ENCODE results near the gene ANKFN1. TPM values are rescaled to one million over a fixed set of nuclear protein-coding genes. Genes with fewer than 3 reads are reported as not detected.

ANKFN1 gene
- total RNA-seq, 1 experiment from 2014 or later: 0.67 TPM

GRCh38 chr17:56177361-56177760 is 24.1 kb downstream of the ANKFN1 start:
- no peak for DNase-seq (ENCODE audit: low spot score)

DNA sequence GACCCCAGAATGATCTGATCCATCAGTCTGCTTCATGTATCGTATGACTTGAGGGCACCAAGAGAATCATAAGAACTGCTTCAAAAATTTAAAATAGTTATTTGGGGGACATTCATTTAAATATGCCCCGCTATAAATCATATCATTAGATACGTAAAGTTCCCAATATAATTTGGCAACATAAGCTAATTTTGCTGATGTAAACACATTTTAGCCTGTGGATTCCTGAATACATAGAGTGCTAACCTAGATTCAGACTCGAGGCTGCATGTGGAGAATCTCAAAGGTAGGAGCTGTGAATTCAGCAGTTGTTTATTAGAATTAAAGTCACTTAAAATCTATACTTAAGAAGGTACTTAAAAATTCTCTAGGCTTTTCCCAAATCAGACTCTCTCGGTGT is 24.9 kb downstream of the ANKFN1 start:
- no peak for DNase-seq (ENCODE audit: low spot score)

- DNase-seq (ENCODE audit: low spot score): no peak
These were observed 28.8 kb downstream of the ANKFN1 start for GRCh38 chr17:56182081-56182480.

GRCh38 chr17:56184650-56185049 is 31.4 kb downstream of the ANKFN1 start:
- no peak for DNase-seq (ENCODE audit: low spot score)

DNA sequence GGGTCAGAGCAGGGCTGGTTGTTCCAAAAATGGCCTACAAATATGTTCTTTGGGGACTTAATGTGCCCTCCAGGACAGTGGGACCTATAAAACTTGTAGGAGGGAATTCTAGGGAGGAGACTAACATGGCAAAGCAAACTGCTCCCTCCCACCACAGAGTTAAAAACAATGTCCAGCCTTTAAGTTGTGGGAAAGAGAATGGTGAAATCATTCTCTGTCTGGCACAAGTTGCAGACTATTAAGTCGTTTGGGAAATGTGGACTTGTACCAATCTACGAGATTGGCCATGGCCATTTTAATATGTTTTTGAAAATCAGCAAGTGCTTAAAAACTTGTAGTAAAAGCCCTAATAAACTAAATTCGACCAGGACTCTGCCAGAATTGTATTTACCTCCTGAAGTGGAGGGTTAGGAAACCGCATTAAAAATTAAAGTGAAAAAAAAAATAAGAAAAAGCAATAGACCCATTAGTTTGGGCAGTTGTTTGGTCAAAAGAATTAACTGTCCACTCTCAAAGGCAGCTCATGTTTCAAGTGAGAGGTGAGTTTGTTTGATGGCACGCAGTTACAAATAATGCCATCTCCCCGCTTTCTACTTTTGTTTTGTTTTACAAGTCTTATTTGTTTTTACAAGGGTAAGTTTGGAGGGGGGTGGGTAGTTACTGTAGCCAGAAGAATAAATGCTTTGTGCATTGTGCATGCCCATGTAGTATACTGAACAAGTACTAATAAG is 32.4 kb downstream of the ANKFN1 start:
- DNase-seq (ENCODE audit: low spot score): no peak

DNA sequence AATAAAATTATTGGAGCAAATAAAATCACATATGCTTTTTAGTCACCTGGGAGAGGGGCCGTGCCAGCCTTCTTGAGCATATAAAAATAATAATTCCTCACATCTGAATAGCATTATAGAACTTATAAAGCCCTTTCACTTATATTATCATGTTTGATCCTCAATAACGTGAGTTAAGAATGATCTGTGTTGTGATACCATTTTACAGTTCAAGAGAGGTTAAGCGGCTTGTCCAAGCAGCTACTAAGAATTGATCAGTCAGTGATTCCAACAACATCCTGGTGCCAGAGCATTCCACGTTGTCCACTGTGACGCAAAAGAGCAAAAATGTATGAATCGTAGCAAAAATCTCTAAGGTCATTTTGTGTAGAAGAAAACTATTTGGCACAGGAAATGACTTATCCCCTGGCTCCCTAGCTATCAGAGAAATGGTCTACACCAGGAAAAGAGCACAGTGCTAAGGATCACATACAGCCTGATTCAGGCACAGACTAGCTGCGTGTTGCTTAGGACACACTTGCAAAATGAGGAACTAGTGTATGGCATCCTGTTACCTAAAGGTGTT is 33.0 kb downstream of the ANKFN1 start:
- DNase-seq (ENCODE audit: low spot score): peak; percentile 57

- peak; percentile 75 for DNase-seq (ENCODE audit: low spot score)
These were observed 50.2 kb downstream of the ANKFN1 start for GRCh38 chr17:56203430-56203829.

GRCh38 chr17:56206351-56206750 is 53.1 kb downstream of the ANKFN1 start:
- DNase-seq (ENCODE audit: low spot score): no peak

DNA sequence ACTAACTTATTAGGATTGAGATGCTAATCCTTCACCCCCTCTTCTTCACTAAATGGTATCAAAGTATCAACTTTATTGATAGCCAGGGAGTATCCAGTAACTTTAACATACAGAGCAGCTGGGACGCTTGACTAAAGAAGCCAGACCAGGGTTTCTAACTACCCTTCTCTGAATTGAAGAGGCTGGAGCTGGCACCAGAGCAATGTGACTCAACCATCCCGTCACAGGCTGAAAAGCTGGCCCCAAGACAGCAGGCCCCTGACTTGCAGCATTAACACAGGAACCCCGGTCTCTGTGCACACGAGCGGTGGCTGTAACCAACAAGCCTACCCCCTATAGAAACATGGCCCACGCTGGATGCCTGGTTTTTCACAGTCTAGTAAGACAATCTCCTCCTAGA is 59.8 kb downstream of the ANKFN1 start:
- DNase-seq (ENCODE audit: low spot score): no peak

GRCh38 chr17:56217921-56218320 is 64.6 kb downstream of the ANKFN1 start:
- no peak for DNase-seq (ENCODE audit: low spot score)

DNA sequence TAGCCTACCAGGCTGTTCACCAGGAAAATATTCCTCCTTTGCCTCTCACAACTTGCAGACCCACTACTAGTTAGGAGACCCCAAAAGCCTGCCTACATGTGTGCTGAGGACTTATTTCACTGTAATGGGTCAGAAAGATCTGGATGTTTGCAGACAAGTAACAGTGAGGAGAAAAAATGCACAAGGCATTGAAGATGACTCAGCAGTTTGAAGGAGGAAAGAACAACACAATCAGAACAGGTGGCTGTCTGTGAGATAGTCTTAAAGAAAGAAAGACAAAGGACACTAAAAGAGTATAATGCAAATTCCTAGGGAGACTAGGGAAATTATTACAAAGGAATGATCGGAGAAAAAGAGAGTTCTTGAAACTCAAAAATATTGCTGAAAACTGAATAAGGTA is 69.0 kb downstream of the ANKFN1 start:
- no peak for DNase-seq (ENCODE audit: low spot score)

DNA sequence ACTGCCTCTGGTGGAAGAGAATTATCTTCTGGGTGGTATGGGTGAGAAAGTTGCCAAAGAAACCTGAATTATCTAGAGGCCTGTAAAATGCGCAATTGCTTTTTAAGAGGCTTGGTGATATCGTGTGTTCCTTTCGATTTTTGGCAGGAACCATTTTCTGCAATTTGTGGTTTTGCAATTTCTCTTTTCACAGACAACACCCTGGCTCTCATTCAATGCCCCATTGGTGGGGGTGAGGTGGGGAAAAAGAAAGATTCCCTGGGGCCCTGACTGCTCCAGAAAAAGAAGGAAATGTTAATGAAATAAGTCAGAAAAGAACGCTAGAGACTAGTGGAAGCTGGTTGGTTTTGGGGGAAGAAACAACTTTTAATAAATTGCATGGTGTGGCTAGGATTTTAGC is 77.4 kb downstream of the ANKFN1 start:
- no peak for DNase-seq (ENCODE audit: low spot score)

DNA sequence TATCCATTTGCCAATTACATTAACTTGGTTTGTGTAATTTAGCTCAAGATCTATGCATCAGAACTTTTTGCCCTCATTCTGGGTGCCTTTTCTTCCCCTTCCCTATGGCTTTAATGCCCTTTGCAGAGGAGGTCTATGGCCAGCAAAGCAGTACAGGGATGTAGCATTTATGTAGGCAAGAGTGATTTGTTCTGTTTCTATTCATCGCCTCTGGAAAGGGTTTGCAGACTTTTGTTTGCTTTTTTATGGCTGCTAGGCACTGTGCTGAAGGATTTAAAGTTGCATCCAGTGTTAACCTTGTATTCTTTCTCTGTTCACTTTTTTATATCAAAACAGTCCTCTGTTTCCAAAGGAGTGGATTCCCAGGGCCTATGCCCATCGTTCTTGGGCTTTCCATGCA is 78.0 kb downstream of the ANKFN1 start:
- DNase-seq (ENCODE audit: low spot score): no peak

DNA sequence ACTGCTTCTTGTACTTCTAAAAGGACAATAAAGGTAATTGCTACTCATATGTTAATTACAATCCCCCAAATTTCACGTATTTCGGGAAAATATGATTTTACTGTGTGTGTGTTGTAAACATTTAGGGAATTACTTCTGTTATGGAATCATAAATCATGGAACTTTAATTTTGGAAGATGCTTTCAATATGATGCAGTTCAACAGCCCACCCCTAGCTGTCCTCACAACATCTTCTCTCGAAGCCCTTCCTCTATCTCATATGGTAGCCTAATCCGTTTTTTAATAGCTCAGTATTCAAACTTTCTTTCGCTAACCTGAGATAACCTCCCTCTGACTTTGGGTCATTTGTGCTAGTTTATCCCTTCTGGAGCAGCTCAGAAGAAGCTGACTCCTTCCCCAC is 78.4 kb downstream of the ANKFN1 start:
- DNase-seq (ENCODE audit: low spot score): no peak

DNA sequence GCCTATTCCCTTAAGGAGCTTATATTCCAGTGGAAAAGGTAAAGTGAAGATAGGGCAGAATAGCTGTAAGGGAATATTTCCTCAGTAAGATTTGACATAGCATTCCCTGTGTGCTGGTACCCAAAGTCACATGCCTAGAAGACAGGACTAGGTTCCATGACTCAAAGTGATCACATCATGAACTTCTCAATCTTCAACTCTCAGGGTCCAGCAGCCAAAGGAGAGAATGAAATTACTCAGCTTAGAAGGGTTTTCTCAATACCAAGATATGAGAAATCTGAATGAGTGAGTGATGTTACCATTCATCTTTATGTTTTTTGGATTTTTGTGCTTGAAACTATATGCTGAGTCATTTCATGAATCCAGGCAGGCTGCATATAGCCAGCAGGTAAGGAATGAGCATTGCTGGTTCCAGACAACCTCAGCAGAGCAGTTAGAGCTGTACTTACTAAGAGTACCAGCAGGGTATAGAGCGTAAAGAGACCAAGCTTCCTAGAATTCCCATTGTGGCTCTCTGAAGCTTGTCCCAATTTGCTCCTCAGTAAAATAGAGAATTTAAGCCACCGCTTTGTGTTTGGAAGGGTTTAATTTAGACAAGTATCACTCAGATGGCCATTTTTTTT is 91.1 kb downstream of the ANKFN1 start:
- no peak for DNase-seq (ENCODE audit: low spot score)

DNA sequence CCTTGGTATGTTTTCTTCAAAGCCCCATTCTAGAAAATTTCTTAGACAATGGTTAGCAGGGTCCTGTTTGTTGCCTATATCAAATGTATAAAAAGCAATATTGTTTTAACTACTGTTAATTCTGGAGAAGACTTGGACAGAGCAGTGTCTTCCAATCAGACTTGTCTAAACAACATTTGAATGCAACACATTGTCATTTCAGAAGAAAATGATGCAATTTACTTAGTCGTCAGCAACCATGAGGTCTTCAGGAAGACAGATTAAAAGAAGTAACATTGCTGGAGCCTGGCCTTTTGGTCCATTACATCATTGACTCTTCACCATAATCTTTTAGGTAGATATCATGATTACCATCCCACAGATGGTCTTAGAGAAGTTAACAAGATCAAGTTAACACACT is 94.5 kb downstream of the ANKFN1 start:
- DNase-seq (ENCODE audit: low spot score): no peak

GRCh38 chr17:56257075-56257474 is 103.8 kb downstream of the ANKFN1 start:
- DNase-seq (ENCODE audit: low spot score): no peak

DNA sequence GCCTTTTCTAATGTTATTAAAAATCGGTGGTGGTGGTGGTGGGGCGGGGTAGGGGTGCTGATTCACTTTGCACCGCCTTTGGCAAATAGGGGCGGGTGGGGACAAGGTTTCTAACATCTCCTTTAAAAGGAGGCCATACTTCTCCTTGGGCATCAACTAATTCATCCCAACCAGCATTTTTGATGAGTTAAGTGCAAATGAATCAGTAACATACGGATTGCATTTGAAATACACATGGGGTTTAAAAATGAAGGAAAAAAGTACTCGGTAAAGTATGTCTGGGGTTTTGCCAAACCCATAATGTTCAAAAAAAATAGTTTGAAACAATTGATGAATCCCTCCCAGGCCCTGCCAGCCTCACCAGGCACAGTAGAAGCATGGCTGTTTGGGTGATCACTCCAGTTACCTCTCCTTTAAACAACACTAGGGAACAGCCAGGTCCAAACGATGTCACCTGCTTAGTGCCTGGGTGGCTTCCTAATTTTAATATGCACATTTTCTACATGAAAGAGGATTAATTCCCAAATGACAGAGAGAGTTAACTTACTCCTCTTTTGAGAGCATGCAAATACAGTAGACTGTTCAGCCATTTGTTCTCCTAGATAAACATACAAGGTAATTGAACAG is 107.2 kb downstream of the ANKFN1 start:
- DNase-seq (ENCODE audit: low spot score): no peak

DNA sequence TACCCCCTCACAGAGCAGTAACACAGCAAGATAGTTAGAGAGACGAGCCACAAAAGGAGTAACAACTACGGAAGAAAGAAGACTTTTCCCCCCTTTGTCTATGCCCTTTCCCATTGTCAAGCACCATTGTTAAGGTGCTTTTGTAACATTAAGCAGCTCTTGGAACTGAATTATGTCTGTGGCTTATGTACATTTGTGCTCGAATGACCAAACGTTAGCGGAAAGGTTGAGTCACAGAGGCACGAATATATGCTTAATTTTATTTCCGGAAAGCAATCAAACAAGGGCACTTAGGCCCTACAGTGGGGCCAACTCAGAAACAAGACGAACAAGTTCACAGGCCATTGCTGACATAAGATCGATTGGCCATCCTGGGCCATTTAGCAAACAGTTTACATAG is 109.5 kb downstream of the ANKFN1 start:
- DNase-seq (ENCODE audit: low spot score): no peak

DNA sequence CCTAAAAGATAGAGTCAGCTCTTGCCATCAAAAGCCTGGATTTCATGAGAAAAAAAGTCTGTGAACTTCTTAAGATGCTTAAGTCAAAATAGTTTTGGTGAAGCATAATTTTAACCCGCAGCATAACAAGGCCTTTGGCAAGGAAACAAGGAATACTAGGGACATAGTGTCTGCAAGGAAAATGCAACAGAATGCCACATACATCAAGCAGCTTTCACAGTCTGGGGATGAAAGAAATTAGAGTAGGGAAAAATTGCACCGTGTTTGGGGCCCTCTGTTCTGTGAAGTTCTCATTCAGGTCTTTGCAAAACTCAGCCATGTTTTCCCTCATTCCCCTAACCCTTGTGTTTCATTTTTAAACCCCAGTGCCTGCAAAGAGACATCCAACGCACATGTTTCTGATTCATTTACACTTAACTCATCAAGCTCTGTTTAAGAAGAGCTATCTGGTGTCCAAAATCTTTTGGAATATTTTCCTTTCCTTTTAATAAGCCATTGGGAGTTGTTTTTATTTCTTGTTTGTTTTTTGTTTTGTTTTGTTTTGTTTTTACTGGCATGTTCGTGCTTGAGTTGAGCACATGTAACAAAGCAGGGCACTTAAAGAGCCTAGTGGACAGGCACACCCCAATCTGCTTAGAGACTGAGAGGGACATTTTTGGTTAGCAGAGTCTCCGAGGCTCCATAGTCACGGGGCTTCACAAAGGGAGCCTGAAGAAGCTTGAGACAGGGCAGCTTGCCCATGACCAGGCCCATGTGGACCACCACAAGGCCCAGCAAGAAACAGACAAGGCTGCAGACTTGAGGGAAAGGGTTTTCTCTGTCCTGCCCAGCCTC is 116.5 kb downstream of the ANKFN1 start:
- no peak for DNase-seq (ENCODE audit: low spot score)

GRCh38 chr17:56274491-56274890 is 121.2 kb downstream of the ANKFN1 start:
- DNase-seq (ENCODE audit: low spot score): no peak

DNA sequence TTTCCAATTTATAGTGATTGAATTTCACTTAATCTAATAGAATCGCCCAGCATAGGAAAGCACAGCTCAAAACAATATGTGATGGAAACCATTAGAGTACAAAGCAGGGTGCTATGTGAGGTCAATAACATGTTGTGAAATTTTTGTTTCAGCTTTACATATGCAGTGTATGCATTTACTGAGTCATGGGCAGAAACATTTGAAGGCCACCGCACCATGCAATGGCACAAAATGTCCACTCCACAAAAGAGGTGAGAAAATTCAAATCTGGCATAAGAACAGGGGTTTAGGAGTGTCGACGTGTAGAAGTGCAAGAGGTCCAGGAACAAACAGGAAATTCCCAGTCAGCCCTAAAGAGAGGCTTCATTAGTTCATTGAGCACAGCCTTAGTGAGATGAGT is 131.2 kb downstream of the ANKFN1 start:
- no peak for DNase-seq (ENCODE audit: low spot score)
